GM12878 (cell line): ENCODE results near the gene STKLD1. TPM values are rescaled to one million over a fixed set of nuclear protein-coding genes. Genes with fewer than 3 reads are reported as not detected.

Experiments used
- BHLHE40 ChIP-seq, 2 experiments: fragments of 450-650 bp in 1 of 2; IDR thresholded peaks; 2 replicates each; pipeline ENCODE4 v1.6.1; 2011 to 2017; ENCODE audit warnings: low read depth in 2 of 2, borderline replicate concordance in 1 of 2, improper control_type of control experiment in 1 of 2, low read length in 1 of 2, mild to moderate bottlenecking in 1 of 2
- BMI1 ChIP-seq: fragments of 450-650 bp; IDR thresholded peaks from 2 replicates; pipeline ENCODE4 v1.6.1; 2016; ENCODE audit warnings: mild to moderate bottlenecking, moderate library complexity, borderline replicate concordance
- EED ChIP-seq: sonication (generic); IDR thresholded peaks from 2 replicates; pipeline ENCODE4 v1.6.1; 2016; ENCODE audit warnings: antibody characterized with exemption, low read depth
- GATAD2B ChIP-seq: fragments of 450-650 bp; conservative IDR thresholded peaks from 2 replicates; pipeline ENCODE4 v1.6.1; 2017; ENCODE audit warnings: low read depth, mild to moderate bottlenecking, moderate library complexity
- NFIC ChIP-seq: IDR thresholded peaks from 2 replicates; pipeline ENCODE4 v1.6.1; 2012; ENCODE audit warnings: low read depth, mild to moderate bottlenecking, inconsistent platforms, low read length, moderate library complexity
- POLR2AphosphoS2 ChIP-seq: IDR thresholded peaks from 2 replicates; pipeline ENCODE4 v1.6.1; 2011; ENCODE audit warnings: low read depth, mild to moderate bottlenecking, low read length, improper control_type of control experiment, moderate library complexity
- SP1 ChIP-seq: IDR thresholded peaks from one replicate; pipeline ENCODE4 v1.6.1; 2011; ENCODE audit warnings: low read depth, low read length
- polyA plus RNA-seq, 11 experiments: library from polyadenylated mRNA; depleted of rRNA in 4 of 11; unstranded in 6 of 11; stranded (reverse) in 5 of 11; fragments of >200 nt; fragmentation: Nextera tagmentation in 4 of 11; fragmentation: Illumina TruSeq in 1 of 11; extraction: Ambion mirVana in 4 of 11; extraction: Trizol in 1 of 11; gene quantifications; 1 replicate in 1 of 11; 2 replicates in 10 of 11; pipeline versions ENCODE4 v1.2.1 to v1.2.3, GENCODE V29; 2011 to 2016; ENCODE audit warnings: inconsistent platforms in 2 of 11, missing spikeins in 2 of 11, low read depth in 1 of 11
- total RNA-seq, 4 experiments: library from RNA; depleted of rRNA in 3 of 4; stranded (reverse); fragments of >200 nt in 3 of 4; fragmentation: Illumina TruSeq in 1 of 4; extraction: Trizol in 1 of 4; gene quantifications; 2 replicates each; pipeline versions ENCODE4 v1.2.1 to v1.2.3, GENCODE V29; 2013 to 2021
- TF ChIP-seq, protein P1 (sequence below): IDR thresholded peaks from 2 replicates; pipeline ENCODE4 v1.6.1; 2012; ENCODE audit warnings: improper control_type of control experiment, low read depth, low read length; ENCODE audit not compliant: insufficient replicate concordance
- TF ChIP-seq, protein P2 (sequence below): fragments of 150-350 bp; IDR thresholded peaks from 2 replicates; pipeline ENCODE4 v1.6.1; 2014; ENCODE audit warnings: mild to moderate bottlenecking, low read depth, low read length
- TF ChIP-seq, protein P3 (sequence below): fragments of 450-650 bp; IDR thresholded peaks from 2 replicates; pipeline ENCODE4 v1.6.1; 2018; ENCODE audit warnings: mild to moderate bottlenecking, low read depth, moderate library complexity; ENCODE audit not compliant: partially characterized antibody

STKLD1 gene
- total and polyA plus RNA-seq, 10 of the 15 experiments (the other 5 are each of a cell fraction or from before 2014, with no cell fraction given): 0.07 to 0.40 (median 0.29) TPM; not detected in 4

- TF ChIP-seq, protein P1, sequence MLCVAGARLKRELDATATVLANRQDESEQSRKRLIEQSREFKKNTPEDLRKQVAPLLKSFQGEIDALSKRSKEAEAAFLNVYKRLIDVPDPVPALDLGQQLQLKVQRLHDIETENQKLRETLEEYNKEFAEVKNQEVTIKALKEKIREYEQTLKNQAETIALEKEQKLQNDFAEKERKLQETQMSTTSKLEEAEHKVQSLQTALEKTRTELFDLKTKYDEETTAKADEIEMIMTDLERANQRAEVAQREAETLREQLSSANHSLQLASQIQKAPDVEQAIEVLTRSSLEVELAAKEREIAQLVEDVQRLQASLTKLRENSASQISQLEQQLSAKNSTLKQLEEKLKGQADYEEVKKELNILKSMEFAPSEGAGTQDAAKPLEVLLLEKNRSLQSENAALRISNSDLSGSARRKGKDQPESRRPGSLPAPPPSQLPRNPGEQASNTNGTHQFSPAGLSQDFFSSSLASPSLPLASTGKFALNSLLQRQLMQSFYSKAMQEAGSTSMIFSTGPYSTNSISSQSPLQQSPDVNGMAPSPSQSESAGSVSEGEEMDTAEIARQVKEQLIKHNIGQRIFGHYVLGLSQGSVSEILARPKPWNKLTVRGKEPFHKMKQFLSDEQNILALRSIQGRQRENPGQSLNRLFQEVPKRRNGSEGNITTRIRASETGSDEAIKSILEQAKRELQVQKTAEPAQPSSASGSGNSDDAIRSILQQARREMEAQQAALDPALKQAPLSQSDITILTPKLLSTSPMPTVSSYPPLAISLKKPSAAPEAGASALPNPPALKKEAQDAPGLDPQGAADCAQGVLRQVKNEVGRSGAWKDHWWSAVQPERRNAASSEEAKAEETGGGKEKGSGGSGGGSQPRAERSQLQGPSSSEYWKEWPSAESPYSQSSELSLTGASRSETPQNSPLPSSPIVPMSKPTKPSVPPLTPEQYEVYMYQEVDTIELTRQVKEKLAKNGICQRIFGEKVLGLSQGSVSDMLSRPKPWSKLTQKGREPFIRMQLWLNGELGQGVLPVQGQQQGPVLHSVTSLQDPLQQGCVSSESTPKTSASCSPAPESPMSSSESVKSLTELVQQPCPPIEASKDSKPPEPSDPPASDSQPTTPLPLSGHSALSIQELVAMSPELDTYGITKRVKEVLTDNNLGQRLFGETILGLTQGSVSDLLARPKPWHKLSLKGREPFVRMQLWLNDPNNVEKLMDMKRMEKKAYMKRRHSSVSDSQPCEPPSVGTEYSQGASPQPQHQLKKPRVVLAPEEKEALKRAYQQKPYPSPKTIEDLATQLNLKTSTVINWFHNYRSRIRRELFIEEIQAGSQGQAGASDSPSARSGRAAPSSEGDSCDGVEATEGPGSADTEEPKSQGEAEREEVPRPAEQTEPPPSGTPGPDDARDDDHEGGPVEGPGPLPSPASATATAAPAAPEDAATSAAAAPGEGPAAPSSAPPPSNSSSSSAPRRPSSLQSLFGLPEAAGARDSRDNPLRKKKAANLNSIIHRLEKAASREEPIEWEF: no peak
- TF ChIP-seq GATAD2B (no peak), BMI1 (no peak), NFIC (no peak), BHLHE40 (IDR thresholded peaks at IDR 0.05; ENCODE audit: borderline replicate concordance in 1 of 2, low read depth in 2 of 2, low read length in 1 of 2) (no peak), EED (no peak), SP1 (no peak), POLR2AphosphoS2 (no peak)
- TF ChIP-seq, protein P2, sequence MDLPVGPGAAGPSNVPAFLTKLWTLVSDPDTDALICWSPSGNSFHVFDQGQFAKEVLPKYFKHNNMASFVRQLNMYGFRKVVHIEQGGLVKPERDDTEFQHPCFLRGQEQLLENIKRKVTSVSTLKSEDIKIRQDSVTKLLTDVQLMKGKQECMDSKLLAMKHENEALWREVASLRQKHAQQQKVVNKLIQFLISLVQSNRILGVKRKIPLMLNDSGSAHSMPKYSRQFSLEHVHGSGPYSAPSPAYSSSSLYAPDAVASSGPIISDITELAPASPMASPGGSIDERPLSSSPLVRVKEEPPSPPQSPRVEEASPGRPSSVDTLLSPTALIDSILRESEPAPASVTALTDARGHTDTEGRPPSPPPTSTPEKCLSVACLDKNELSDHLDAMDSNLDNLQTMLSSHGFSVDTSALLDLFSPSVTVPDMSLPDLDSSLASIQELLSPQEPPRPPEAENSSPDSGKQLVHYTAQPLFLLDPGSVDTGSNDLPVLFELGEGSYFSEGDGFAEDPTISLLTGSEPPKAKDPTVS: no peak
- TF ChIP-seq, protein P3, sequence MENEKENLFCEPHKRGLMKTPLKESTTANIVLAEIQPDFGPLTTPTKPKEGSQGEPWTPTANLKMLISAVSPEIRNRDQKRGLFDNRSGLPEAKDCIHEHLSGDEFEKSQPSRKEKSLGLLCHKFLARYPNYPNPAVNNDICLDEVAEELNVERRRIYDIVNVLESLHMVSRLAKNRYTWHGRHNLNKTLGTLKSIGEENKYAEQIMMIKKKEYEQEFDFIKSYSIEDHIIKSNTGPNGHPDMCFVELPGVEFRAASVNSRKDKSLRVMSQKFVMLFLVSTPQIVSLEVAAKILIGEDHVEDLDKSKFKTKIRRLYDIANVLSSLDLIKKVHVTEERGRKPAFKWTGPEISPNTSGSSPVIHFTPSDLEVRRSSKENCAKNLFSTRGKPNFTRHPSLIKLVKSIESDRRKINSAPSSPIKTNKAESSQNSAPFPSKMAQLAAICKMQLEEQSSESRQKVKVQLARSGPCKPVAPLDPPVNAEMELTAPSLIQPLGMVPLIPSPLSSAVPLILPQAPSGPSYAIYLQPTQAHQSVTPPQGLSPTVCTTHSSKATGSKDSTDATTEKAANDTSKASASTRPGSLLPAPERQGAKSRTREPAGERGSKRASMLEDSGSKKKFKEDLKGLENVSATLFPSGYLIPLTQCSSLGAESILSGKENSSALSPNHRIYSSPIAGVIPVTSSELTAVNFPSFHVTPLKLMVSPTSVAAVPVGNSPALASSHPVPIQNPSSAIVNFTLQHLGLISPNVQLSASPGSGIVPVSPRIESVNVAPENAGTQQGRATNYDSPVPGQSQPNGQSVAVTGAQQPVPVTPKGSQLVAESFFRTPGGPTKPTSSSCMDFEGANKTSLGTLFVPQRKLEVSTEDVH: no peak
Measured at GRCh38 chr9:133402689-133403088, 26.5 kb downstream of the STKLD1 start (continued).
